GM21529 (cell line): ENCODE results near the gene UMPS.
A peak's percentile ranks its signal among the peaks of the same experiment; 100 is the strongest.

Source experiments
- ATAC-seq: cut with Tn5 transposase; IDR thresholded peaks from one replicate; pipeline ENCODE4 v1.9.1; 2021; ENCODE audit not compliant: unreplicated experiment

Gene UMPS

DNA sequence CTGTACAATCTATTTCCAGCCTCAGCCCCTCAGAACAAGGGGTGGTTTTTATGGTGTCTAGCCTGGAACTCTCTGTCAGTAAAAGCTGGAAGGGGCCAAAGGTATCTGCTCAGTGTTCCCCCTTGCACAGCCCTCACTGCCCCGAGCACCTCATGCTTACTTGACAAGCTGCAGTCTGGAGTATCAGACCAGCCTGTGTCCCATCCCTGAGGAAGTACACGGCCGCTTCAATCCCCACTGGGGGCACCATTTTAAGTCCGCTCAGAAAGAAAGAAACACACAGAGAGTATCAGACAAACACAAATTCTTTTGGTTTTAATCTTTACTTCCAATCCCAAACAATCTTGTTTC, 32.4 kb downstream of the UMPS start:
- ATAC-seq = no peak

DNA sequence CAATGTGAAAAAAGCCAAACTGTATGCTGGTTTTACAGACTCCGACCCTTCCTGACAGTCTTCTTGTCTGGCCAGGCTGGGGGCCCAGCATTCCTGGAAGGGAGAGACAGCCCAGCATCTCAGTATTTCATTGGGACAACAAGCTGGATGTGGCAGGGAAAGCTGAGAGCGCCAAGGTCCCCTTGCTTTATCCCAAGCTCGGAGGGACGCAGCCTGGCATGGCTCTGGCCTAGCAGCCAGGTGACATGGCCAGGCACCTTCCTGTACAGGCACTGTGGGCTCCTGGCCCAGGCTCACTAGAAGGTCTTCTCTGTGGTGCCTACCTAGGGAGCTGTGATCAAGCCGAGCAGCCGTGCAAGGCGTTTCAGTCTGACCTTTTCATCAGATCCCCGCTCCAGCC, 33.0 kb downstream of the UMPS start:
- no peak for ATAC-seq

DNA sequence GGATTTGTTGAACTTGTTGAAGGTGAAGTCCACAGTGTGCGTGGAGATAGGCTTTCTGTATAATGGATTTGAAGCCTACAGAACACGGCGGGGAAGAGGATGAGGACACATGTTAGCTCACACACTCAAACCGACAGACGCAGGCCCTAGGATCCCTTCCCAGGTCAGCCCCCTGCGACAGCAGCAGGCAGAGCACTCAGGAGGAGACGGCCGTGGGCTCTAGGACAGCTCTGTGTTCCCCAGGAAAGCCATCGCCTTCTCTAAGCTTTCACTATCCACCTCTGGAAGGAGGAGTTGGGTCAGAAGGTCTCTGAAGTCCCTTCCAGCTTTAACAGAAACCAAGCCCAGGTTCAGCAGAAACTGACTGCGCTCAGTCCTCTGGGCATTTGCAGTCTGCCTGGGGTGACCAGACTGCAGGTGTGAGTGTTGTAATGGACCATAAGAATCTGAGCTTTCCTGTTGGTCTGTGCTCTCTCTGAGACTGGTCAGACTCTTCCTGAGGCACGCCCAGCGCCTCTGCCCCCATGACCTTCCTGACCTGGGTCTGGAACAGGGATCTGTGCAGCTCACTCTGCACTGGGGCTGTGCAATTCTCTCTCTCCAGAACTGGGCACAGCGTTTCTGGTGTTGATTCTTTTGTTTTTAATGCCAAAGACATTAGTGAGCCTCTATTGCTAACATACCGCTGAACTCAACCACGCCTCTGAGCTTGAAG, 33.5 kb downstream of the UMPS start:
- no peak for ATAC-seq

DNA sequence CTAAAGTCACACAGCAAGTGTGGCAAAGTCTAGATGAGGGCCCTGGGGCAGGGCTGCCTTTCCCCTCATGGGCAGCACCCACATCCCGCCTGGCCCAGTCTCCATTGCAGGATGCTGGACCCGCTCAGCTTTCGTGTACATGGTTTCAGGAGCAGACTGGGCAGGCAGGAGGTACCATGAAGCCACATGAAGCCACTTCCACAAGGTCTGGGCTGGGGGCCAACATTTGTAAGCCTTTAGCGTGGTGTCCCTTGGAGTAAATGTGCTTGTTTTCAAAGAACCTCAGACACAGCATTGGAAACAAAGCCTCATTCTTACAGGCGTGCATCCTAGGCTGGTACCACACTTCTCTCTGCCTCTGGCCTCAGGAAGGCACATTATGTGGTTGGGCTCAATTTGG, 34.5 kb downstream of the UMPS start:
- no peak for ATAC-seq

DNA sequence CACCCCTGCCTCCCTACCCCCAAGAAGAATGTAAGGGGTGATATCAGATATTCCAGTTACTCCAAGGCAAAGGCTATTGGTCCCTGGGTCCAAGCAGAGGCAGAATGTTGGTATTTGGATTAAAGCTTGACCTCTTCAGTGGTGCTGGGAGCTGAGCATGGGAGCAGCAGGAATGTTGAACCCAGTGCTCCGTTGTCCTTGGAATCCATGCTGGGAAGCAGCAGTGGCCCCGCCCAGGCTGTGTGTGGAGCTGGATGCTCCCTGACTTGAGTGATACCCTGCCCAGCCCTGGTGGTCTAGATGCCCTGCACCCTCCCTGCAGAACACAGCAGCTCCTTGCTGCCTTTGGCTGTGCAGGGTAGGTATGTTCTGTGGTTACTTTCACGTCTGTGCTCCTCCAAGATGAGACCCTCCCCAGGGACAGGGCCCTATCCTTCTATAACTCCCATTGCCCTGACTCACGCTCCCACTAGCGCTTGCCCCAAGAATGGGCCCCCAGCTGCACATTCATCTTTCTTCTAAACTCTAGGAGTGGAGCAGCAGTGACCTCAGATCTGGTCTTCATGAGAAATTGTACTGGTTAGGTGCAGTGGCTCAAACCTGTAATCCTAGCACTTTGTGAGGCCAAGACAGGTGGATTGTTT, 35.1 kb downstream of the UMPS start:
- ATAC-seq = no peak

DNA sequence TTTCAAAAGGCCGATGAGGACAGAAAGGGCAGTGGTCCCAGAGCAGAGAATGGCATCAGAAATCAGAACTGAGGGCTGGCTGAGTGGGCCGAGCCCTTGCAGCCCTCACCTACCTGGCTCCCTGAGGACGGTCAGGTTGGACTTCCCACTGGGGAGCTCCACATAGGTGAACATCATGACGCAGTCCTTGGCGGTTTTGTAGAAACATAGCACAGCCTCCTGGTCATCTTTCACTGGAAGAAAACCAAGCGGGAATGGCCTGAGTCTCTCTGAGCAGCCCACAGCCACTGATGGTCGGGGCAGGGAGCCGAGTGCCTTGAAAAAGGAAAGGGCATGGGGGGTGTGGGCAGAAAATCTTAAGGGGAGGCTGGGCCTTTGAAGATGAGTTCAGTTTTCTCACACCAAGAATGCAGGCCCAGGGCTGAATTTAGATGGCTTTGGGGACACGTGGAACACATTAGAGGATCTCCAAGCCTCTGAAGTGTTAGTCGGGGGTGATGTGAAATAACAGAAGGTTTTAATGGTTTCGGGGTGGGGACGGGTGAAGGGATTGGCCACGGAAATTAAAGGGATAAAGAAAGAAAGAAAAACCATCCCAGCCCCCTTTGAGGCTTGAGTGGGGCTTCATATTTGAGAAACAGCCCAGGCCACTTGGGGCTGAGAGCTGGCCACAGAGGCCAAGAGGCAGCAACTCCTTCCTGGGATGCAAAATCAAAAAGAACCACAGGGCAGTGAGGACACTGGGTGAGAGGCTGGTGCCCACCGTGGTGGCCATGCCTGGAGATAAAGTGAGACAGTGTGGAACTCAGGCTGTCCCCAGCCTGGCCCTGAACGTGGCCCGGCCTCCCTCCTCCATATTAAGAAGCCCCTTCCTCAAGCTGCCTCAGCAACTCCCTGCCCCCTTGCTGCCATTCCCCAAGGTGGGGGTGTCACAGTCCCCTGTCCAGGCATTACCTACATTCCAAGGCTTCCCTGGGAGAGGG, 36.2 kb downstream of the UMPS start:
- no peak for ATAC-seq

DNA sequence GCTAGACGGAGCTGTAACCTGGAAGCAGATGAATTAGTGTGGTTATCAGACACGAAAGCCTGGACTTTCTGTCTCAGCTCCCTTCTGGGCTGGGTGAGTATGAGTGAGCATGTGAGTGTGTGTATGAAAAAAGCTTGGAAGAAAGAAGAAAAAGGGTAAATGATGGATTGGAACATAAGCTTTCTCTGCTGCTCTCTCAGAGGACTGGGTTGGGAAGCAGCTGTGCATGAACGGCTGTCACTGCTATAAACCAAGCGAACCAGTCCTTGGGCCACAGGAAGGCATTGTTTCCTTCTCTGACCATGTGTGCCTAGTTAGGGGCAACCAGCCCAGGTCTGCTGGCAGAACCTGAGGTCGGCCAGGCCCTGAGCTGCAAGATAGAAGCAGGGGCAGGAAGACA, 37.0 kb downstream of the UMPS start:
- no peak for ATAC-seq

DNA sequence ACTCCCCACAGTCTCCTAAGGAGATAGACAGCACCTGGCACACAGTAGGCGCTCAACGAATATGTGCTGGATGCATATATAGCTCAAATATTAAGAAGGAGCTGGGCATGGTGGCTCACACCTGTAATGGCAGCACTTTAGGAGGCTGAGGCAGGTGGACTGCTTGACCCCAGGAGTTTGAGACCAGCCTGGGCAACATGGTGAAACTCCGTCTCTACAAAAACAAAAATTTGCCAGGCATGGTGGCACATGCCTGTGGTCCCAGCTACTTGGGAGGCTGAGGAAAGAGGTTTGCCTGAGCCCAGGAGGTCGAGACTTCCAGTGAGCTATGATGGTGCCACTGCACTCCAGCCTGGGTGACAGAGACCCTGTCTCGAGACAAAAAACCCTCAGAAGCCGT, 37.4 kb downstream of the UMPS start:
- ATAC-seq = no peak

DNA sequence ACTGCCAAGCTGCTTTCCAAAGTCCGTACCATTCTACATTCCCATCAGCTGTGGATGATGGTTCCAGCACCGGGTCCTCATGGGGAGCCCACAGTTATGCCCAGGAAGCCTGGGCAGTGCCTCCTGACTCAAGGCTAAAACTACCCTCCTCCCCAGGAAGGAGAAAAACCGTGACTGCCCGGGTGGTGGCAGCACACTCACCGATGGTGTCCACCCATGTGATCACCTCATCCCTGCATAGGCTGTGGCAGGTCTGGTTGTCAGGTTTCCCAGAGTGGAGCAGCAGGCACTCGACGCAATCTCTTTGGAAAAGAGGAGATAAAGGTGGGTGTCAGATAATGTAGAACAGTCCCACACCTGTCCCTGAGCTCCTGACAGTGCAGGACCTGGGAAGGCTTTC, 38.6 kb downstream of the UMPS start:
- ATAC-seq = peak; percentile 65

DNA sequence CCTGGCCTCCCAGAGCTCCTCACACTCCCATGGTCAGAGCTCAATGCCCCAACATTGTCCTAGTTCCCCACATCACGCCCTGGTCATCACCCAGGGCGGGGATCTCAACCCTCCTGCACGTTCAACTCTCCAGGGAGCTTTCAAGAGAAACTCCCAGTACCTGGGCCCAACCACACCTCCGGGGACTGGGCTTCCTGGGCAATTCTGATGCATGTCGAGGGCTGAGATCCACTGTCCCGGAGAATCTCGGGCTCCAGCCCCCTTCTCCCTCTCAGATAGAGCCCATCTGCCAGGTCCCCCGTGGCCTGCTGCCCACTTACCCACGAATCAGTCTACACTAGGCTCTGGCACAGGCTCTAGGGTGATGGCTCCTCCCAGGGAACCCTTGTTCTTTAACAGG, 39.2 kb downstream of the UMPS start:
- no peak for ATAC-seq

DNA sequence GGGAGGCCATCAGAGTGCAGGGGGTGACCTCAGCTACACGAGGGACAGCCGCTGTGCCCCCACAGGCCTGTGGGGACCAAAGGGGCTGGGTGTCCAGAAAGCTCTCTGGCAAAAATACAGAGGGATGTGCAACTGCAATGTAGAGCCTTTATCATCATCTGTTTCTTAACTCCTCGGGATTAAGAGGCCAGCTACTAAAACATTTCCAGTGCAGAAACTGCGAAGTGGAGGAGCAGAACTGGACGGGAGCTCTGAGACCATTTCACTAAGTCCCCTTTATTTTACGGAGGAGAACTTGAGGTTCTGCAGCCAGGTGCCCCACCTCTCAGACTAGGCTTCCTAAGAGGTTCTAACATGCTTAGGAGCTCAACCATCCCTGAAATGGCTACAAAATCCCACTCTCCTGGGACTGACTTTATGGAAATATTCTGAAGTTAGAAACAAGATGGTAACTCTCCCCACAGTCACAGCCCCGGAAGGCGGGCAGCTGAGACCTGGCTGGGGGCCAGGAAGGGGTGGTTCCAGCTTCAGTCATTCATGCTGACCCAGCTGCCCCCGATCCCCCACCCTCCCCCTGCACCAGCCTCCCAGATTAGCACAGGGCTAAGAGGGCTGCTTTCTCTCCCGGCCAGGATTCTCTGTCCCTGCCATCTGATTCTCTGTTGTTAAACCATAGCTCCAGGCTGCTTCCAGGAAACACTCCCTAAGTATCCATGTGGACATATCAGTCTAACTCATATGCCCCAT, 40.3 kb downstream of the UMPS start:
- no peak for ATAC-seq

DNA sequence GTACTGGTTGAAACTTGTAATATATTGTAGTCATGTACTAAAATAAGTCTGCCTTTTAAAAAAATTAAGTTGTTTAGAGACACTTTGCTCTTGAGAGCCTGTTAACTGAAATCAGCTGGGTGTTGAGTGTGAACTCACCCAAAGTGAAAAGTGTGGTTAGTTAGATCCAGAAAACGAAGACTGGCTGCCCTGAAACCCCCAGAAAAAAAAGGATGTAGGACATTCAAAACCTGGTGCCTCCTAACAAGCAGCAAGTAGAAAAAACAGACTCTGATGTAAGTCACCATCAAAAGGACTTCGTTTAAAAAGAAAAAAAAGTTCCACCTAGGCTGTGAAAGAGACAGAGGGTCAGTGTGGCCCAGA, 40.8 kb downstream of the UMPS start:
- ATAC-seq = no peak

DNA sequence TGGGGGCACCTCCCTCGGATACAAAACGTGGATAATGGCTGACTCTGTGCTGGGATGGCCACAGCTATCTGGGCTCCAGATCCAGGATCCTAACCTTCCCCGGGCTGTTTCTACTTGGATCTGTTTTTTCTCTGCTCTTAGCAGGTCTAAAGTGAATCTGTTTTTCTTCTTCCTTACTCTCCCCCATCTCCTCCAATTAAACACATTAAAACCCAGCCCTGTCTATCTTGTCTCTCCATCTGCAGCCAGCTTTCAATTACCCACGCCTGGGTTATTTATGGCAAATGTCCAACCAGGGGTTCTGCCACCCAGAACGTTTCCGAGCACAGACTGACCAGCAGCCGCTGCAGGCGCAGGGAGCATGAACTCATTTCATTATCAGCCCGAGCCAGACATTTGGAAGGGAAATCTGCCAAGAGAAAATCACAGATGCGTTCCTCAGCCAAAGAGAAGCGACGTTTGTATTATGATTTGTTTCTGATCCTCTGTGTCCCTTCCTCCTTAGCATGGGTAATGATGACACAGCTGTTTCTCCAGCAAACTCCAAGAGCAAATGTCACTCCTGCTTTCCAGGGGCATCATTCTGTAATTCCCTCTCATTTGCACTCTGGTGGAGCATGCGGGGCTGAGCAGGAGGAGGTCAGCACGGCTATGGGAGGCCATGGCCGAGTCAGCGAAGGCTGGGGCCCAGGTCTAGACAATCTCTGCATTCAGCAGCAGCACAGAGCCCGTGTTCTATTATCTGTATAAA, 42.0 kb downstream of the UMPS start:
- no peak for ATAC-seq

DNA sequence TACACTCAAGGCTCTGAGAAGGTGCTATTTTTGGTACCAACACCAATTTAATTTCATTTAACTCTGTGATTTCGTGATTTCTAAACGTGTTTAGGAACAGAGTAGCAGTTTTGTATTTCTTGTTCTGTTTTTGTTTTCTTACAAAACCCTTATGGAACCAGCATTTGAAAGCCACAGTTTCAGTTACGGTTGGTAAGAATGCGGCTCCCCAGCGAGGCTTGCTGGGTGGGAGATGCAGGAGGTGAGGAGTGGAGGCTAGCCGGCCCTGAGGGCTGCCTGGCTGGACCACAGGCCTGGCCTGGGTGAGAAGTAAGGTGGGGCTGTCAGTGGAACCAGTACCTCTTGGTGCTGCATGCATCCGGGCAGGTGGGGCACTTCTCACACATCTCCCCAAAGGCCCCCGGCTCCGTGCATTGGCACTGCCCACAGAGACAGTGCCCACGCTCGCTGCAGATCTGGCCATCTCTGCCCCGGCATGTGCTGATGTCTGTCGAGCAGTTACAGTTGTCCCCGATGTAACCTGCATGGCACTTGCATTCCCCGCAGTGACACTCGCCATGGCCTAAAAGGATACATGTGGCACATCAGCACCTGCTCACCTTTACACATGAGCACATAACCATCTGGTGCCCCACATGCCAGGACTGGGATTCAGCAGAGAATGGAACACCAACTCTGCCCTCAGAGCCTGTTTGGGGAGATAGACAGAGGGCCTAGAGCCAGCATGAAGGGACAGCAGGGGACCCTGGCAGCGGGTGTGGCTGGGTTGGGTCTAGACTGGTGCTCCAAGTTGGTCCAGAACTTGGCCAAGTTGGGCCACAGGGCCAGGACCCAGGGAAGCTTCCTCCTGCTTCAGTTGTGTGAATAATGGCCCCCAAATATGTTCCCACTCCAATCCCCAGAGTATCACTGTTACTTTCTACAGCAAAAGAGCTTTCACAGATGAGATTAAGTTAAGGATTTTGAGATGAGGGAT, 43.4 kb downstream of the UMPS start:
- ATAC-seq = no peak

DNA sequence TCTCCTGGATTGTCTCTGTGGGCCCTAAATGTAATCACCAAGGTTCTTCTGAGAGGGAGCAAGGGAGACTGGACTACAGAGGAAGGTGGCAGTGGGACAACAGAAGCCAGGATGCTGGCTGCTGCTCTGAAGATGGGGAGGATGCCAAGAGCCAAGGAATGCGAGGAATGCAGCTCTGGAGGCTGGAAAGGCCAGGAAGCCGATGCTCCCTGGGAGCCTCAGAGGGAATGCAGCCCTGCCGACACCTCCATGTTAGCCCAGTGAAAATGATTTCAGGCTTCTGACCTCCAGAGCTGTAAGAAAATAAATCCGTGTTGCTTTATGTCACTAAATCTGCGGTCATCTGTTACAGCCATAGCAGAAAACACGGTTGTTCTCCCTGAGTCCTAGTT, 44.1 kb downstream of the UMPS start:
- ATAC-seq = no peak

DNA sequence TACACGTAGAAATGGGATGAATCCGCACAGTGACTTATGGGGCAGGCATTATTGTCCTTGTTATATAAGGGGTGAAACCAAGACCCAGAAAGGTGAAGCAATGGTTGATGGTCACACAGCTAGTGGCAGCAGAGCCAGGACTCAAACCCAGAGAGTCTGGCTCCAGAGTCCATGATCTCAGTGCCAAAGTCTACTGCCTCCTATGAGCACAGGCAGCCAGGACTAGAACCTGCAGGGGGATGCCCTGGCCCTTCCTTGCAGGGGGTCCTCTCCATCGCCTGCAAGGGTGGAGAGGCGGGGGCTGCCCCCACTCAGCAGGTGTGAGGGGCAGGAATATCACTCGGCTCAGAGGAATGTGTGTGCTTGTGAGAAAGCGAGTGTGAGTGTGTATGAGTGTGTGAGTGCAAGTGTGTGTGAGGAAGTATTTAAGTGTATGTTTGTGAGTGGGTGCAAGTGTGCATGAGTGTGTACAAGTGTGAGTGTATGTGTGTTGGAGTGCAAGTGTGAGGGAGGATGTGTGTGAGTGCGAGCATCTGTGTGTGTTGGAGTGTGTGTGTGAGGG, 44.7 kb downstream of the UMPS start:
- ATAC-seq = no peak

DNA sequence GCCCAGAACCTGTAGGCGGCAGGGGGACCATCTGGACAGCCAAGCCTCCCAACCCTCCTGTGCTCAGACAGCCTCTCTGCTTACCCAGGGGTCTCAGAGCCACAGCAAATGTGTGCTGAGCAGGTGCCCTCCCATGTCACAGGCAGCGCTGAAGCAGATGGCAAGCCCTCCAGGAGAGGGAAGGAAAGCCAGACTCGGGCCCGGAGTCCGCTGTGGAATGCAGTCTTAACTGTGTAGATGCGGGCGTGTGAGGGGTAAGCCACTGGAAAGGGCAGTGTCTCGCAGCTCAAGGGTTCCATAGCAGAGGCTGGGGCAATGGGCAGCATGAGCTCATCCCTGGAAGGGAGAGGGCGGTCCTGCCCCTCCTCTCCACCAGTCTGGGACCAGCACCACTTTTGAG, 45.6 kb downstream of the UMPS start:
- no peak for ATAC-seq

DNA sequence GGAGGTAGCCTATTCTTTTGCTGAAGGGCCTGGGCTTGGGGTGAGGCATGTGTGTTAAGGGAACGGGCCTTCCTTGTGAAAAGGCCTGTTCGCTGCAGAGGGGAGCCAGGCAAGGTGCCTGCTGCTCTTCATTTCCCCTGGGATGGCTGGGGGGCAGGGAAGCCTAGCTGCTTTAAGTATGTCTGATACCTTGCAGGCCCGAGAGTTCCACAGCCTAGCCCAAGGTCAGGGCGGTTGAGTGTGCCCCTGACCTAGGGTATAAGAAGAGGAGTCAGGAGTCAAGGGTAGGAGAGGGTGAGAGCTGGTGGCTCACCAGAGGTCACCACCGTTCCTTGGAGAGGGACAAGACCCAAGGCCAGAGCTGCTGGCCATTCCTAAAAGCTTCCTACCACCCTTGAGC, 46.6 kb downstream of the UMPS start:
- no peak for ATAC-seq
